Fibroblast of mammary gland (primary cell): ENCODE data around the gene SLC25A26.
A peak's percentile ranks its signal among the peaks of the same experiment; 100 is the strongest.
"Not testable (repeated sequence)": the region's sequence is repeated elsewhere in the genome, so short reads cannot be mapped to it uniquely, and the experiment has no call there.

Source experiments
- DNase-seq: peaks from one replicate; pipeline ENCODE4 v3.0.0-alpha.2; 2010; ENCODE audit warnings: low read depth
- H3K4me3 ChIP-seq: 2 replicates; pipeline ENCODE4 v1.5.1; 2011; ENCODE audit warnings: low read depth, mild to moderate bottlenecking, low read length, moderate library complexity; ENCODE audit not compliant: control insufficient read depth
- TF ChIP-seq, protein P1 (sequence below): conservative IDR thresholded peaks from 2 replicates; pipeline ENCODE4 v1.5.1; 2011; ENCODE audit warnings: low read depth, low read length, inconsistent platforms; ENCODE audit not compliant: control insufficient read depth, insufficient read depth

Gene SLC25A26

DNA sequence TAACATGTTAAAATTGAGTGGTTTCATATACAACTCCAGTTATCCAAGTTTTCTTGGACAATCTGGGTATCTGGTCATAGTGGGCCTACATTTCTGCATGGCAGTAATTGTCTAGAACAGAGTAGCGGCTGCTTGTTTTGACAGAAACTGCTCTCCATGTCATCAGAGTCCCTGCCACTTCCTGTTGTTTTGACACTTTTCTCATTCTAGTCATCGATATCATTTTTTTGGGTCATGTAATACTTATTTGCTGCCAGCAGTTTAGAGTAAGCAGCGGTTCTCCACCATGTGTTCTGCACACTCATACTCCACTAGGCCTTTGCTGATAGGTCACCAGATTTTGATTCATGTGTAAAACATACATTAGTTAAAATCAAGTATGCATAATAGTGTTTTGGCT lies 81.5 kb downstream of the SLC25A26 start:
- peak; percentile 2 for DNase-seq
- TF ChIP-seq, protein P1, sequence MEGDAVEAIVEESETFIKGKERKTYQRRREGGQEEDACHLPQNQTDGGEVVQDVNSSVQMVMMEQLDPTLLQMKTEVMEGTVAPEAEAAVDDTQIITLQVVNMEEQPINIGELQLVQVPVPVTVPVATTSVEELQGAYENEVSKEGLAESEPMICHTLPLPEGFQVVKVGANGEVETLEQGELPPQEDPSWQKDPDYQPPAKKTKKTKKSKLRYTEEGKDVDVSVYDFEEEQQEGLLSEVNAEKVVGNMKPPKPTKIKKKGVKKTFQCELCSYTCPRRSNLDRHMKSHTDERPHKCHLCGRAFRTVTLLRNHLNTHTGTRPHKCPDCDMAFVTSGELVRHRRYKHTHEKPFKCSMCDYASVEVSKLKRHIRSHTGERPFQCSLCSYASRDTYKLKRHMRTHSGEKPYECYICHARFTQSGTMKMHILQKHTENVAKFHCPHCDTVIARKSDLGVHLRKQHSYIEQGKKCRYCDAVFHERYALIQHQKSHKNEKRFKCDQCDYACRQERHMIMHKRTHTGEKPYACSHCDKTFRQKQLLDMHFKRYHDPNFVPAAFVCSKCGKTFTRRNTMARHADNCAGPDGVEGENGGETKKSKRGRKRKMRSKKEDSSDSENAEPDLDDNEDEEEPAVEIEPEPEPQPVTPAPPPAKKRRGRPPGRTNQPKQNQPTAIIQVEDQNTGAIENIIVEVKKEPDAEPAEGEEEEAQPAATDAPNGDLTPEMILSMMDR: no peak
- no peak overlapping the region for H3K4me3 ChIP-seq

DNA sequence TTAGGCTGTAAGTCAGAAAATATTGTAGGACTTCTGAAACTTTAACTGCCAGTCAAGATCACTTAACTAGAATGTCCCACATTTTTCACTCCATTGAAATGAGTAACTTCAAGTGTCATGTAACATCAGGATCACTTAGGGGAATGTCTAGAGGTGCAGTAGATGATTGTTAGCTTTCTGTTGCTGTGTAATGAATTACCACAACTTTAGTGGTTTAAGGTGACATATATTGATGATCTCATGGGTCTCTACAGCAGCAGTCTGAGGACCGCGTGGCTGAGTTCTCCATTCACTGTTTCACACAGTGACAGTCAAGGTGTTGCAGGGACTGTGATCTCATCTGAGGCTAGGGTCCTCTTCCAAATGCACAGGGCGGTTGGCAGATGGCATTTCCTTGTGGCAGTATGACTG lies 82.7 kb downstream of the SLC25A26 start:
- DNase-seq: no peak
- TF ChIP-seq, protein P1: no peak
- no peak overlapping the region for H3K4me3 ChIP-seq

DNA sequence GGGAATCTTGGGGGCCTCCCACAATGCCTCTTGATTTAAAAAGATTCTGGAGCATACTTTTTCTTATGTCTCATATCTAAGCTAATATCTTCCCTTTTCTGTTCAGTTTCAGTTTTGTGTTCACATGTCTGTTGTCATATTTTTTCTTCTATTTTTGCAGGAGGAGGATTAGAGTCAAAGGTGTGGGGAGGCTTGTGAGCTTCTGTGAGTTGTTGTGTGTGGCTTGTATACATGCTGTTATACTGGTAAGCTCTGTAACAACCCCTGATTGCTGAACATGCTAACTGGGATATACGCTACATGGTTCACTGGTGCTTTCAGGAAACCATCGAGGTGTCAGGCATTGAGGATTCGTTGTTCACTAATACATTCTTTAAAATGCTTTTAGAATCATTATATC lies 83.5 kb downstream of the SLC25A26 start:
- TF ChIP-seq, protein P1: no peak
- no peak overlapping the region for H3K4me3 ChIP-seq
- DNase-seq: no peak

DNA sequence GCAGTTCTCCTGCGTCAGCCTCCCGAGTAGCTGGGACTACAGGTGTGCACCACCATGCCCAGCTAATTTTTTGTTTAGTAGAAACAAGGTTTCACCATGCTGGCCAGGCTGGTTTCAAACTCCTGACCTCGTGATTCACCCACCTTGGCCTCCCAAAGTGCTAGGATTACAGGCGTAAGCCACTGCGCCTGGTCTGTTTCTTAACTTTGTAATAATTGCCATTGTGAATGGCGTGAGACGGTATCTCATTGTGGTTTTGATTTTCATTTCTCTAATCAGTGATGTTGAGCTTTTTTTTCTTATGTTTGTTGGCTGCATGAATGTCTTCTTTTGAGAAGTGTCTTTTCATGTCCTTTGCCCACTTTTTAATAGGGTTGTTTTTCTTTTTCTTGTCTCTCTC lies 85.3 kb downstream of the SLC25A26 start:
- not testable (repeated sequence) for DNase-seq, H3K4me3 ChIP-seq

DNA sequence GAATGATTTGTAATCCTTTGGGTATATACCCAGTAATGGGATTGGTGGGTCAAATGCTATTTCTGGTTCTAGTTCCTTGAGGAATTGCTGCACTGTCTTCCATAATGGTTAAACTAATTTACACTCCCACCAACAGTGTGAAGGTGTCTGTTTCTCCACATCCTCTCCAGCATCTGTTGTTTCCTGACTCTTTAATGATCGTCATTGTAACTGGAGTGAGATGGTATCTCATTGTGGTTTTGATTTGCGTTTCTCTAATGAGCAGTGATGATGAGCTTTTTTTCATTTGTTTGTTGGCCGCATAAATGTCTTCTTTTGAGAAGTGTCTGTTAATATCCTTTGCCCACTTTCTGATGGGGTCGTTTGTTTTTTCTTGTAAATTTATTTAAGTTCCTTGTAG lies 86.2 kb downstream of the SLC25A26 start:
- H3K4me3 ChIP-seq, DNase-seq: not testable (repeated sequence)

DNA sequence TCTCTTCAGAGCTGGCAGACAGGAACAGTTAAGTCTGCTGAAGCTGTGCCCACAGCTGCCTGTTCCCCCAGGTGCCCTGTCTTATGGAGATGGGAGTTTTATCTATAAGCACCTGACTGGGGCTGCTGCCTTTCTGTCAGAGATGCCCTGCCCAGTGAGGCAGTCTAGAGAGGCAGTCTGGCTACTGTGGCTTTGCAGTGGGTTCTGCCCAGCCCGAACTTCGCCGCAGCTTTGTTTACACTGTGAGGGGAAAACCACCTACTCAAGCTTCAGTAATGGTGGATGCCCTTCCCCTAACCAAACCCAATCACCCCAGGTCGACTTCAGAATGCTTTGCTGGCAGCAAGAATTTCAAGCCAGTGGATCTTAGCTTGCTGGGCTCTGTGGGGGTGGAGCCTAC lies 91.2 kb downstream of the SLC25A26 start:
- no peak for DNase-seq
- no peak overlapping the region for H3K4me3 ChIP-seq
- TF ChIP-seq, protein P1: no peak

DNA sequence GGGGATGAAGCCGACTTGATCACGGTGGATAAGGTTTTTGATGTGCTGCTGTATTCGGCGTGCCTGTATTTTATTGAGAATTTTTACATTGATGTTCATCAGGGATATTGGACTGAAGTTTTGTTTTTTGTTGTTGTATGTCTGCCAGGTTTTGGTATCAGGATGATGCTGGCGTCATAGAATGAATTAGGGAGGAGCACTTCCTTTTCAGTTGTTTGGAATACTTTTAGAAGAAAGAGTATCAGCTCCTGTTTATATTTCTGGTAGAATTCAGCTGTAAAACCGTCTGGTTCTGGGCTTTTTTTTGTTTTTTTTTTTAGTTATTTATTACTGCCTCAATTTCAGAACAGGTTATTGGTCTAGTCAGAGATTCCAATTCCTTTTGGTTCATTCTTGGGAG lies 93.7 kb downstream of the SLC25A26 start:
- TF ChIP-seq, protein P1: no peak

DNA sequence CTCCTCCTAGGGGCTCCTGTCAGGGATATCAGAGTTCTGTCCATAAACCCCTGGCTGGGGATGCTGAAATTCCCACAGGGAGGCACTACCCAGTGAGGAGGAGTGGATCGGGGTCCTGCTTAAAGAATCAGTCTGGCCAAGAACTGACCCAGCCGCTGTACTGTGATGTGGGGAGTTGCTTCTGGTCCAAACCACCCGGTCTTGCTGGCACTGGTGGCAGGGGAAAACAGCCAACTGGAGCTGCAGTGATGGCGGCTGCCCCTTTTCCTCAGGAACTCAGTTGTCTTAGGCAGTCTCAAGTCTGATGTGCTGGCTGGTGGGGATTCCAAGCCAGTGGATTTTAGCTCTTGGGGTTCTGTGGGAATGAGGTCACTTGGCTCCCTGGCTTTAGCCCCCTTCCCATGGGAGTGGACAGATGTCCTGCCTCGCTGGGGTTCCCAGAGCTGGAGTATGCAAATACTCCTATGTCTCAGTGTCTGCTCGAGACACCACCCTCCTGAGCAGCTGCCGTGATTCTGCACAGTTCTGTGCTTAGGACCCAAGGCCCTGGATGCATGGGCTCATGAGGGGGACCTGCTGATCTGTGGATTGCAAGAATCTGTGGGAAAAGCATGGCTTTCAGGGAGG lies 97.1 kb downstream of the SLC25A26 start:
- TF ChIP-seq, protein P1: no peak
- no peak overlapping the region for H3K4me3 ChIP-seq
- no peak for DNase-seq

More for the DNA sequence above, 93.7 kb downstream of the SLC25A26 start:
- H3K4me3 ChIP-seq: no peak overlapping the region
- DNase-seq: no peak
